ENCODE results near the gene RAD51.
A peak's percentile ranks its signal among the peaks of the same experiment; 100 is the strongest.

The RAD51 gene

DNA sequence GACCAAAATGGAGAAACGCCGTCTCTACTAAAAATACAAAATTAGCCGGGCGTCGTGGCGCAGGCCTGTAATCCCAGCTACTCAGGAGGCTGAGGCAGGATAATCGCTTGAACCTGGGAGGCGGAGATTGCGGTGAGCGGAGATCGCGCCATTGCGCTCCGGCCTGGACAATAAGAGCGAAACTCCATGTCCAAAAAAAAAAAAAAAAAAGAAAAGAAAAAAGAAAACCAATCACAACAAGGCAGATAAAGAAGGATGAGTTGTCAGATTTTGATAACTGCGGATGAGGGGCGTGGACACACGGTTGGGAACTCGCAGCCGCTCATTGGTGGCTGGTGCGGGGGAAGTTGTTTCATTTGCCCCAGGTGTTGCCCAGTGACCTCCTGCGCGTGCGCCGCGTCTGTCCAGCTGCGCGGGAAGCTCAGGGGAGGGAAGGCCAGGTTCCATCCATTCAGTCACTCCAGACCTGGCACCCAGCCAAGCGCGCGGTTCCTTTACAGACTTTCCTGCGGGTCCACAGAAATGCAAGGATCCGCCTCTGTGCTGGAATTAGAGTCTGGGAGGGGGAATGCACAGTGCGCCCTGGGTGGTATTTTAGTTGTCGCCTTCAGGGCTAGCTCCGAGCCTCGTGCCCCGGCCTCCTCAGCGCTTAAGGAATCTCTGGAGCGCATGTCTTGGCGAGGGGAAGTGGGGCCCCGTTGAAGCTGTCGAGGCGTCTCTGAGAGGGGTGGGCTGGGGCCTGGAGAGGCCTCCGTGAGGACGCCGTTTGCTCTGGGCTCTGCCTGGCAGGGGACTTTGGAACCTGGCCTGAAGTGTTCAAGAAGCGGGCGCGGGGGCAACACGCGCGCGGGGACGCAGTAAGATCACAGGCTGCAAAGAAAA lies 68.2 kb downstream of the RAD51 start:
- DNase-seq (ENCODE audit: low read depth) = no peak

DNA sequence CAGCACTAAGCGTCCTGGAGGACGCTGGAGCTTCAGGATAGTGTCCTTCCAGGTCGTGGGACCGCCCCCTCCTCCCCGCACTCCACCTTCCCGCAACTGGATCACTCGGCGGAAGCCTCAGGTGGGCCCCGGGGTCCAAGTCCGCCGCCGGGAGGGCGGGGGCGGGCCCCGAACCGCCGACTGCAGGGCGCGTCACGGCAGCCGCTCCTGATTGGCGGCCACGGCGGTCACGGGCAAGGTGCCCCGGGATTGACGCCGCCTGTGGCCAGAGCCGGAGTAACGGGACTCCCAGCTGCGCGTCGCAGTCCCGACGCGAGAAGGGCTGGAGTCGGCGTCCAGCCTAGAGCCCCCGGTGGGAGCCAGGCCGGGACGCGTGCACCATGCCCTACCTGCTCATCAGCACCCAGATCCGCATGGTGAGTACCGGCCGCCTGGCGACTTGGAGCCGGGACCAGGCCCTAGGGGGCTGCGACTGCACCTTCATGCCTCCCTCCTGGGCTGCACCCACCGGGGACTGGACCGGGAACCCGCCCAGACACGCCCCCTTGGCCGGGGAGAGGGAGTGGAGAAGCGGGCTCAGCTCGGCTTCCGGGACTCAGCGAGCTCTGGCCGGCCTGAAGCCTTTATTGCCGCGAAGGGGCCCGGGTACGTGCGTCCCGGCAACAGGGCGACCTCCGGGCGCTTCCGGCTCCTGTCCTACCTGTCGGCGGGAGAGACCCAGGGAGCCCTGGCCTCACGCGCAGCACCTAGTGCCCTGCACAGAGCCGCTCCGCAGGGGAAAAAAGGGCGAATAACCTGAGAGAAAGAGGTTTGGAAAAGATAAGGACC lies 69.0 kb downstream of the RAD51 start, which contains the start of gene GCHFR:
Gene GCHFR (plus strand): TSS at position 268 of the 828 bp plus-strand sequence. CDS start 113 bp downstream, at position 381.
- no peak for DNase-seq (ENCODE audit: low read depth)

DNA sequence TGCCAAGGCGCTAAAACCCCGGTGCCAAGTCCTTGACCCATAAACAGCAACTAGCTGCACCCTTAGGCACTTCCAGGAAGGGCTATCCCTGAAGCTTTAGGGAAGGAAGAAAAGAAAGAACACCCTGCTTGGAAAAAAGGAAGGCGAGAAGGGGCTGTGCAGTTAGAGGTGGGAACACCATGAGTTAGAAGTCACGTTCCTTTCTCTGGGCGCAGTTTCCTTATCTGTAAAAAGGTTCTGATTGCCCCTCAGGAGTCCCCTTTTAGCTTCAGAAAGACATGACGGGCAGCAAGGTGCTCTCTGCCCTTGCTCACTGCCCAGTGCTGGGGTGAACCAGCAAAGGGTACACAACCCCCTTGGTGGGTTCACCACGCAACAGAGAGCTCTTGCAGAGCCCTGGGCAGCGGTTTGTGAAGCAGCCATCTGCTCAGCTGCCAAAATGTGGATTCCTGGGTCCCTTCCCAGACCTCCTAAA lies 69.7 kb downstream of the RAD51 start:
- DNase-seq (ENCODE audit: low read depth) = no peak

DNA sequence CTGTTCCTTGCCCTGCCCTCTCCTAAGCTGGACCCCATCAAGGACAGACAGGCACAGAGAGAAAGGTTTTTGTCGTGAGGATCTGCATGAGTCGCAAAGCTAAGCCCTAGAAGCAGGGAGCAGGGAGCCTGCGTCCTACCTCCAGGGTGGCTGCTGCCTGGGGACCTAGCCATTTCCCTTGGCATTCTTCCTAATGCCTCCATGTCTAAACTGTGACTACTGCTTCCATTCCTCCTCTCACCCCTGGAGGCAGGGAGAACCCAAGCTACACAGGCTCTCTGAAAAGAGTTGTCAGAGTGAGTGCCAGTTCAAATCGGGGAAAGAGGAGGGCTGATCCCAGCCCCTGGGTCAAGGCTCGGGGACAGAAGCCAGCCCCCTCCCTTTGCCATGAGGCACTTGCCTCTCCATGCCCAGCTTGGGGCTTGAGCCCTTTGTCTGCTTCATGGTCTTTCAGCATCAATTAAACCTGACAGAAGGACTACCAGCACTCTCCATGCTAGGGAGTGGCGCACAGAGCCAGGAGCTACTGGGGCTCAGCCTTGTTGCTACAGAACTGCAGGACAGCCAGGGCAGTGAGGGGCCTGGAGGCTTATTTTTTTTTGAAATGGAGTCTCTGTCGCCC lies 71.3 kb downstream of the RAD51 start:
- DNase-seq (ENCODE audit: low read depth) = no peak

DNA sequence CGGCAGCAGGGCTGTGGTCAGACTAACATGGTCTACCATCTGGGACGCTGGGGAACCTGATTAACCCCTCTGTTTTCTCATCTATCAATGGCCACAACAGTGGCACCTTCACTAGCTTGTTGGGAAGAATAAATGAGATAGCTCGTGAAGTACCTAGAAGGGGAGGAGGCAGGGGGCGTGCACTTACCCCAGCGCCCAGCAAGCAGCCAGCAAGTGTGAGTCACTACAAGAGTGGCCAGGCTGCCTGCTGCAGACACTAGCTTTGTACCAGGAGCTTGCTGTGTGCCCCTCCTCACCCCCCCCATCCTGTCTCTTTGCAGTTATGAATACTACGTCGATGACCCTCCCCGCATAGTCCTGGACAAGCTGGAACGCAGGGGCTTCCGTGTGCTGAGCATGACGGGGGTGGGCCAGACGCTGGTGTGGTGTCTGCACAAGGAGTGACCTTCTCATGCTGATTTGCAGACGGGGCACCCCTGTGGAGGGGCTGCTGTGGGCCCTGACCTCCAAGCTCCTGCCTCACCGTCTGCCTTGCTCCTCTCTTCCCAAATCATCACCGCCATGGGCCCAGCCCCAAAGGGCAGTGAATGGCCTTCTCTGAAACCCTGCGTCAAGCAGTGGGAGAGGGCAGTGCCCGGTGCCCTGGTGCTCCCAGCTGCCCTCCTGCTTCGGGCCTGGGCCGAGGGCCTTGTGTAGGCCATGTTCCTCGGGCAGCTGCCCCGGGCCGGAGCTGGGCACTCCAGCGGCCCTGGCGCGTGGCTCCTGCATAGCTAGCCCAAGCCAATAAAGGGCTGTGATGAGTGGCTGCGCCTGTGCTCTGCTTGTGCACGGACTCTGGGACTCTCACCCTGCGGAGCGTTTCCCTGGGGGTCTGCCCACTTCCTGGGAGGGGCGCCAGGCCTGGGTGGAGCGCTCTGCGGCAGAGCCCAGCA lies 72.2 kb downstream of the RAD51 start:
- DNase-seq (ENCODE audit: low read depth) = no peak

DNA sequence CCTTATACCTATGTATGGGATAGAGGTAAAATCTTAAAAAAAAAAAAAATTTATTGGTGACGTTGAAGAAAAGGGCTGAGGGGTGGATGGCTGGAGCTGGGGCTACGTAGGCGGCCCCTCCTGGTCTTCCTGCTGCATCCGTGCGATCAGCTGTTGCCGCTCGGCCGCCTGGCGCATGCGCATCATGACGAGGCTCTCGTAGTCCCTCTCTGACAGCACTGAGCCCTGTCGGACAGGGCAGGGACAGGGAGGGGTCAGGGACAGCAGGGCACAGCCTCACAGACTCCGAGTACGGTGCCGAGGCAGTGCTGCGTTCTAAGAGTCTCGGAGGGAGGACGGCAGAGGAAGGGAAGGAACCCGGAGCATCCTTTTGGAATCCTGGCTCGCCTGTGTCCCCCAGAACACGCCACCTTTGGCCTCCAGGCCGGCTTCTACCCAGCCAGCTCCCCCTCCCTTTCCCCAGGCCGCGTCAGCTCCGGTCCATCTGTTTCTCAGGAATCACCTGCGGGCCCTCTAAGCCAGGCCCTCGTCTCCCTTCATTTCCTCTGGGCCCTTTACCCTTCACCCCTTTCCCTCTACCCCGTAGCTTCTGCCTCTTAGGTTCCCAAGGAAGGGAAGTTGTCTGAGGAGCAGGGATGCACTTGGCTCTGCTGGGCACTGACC lies 73.0 kb downstream of the RAD51 start:
- DNase-seq (ENCODE audit: low read depth) = no peak

DNA sequence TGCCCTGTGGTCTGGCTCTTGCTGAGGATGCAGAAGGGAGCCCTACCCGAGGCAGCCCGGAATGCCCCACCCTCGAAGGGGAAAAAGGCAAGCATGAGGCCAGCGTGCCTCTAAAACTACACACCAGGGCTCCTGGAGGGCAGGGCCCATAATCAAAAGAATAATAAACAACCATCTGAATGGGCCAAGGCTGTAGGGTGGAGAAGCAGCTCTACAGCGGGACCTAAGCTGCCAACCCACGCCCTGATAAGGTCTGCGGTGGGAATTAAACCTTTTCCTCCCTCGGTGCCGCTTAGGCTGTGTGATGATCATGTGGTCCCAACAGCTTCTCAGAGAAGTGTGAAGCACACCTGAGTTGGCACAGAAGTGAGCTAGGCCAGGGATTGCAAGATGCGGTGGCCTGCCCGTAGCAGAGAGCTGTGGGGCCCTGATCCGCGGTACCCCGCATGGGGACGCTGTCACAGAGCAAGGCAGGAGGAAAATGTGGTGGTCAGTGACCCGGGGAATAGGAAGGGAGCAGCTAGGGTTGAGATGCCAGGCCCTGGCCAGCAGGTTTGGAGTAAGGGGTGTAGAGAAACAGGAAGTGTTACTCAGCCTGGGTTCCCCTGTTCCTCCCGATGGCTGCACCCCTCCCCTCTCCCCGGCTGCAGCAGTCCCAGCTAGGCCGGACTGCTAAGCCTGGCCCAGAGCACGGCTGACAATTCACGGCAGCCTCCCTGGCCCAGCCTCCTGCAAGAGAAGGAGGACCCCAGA lies 73.7 kb downstream of the RAD51 start:
- DNase-seq (ENCODE audit: low read depth) = no peak

DNA sequence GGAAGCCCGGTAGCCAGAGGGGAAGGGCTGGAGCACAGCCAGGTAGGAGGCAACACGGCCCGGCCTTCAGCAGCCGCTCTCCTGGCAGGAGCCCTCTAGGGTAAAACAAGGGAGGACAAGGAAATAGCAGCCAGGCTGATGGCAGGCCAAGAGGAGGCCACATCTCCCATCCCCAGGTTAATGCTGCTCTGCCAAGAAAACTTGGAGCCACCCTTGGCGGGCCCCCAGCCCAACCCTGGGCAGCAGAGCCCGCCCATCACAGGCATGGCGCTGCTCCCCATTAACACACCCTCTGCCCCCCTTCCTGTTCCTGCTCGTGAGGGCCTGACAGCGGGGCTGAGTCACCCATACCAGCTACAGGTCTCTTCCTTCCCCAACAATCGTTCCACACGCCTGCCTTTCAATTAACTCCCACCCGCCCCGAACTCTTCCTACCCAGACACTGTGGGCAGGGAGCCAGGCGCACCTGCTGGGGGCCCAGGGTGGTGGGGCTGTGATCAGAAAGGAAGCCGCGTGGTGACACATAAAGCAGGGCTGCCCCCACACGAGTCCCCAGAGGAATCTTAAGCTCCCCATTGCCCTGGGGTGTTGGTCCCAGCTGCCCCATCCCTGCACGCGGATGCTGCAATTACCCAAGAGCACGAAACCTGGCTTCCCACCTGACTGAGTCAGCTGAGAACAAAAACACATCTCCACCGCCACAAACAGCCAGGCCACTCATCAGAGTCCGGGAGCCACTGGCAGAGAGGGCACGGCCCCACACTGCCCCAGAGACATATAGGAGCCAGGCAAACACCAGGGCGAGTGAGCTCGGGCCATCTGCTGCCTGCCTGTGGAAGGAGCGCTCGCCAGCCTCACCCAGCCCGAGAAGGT lies 74.5 kb downstream of the RAD51 start, which contains the start of gene C15orf62:
Gene C15orf62 (plus strand): TSS at position 707 of the 873 bp plus-strand sequence. CDS start 516 bp downstream, outside the sequence.
- DNase-seq (ENCODE audit: low read depth) = peak; percentile 44

DNA sequence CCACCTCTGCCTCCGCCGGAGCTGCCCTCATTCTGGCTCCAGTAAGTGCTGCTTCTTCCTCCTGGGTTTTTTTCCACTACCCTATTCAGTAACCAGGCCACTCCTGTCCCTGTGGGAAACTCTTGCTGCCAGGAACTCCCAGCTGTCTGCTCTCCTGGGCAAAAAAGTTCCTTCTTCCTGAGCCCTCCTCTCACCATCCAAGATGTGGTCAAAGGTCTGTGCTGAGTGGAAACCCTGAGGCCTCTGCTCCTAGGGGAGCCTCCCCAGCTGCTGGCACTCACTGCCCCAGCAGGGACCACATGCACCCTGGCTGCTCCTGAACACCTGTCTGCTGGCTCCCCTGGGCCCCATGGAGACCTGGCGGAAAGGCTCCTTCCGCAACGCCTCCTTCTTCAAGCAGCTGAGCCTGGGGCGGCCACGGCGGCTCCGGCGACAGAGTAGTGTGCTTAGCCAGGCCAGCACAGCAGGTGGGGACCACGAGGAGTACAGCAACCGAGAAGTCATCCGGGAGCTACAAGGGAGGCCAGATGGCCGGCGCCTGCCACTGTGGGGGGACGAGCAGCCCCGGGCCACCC lies 75.3 kb downstream of the RAD51 start:
- no peak for DNase-seq (ENCODE audit: low read depth)

DNA sequence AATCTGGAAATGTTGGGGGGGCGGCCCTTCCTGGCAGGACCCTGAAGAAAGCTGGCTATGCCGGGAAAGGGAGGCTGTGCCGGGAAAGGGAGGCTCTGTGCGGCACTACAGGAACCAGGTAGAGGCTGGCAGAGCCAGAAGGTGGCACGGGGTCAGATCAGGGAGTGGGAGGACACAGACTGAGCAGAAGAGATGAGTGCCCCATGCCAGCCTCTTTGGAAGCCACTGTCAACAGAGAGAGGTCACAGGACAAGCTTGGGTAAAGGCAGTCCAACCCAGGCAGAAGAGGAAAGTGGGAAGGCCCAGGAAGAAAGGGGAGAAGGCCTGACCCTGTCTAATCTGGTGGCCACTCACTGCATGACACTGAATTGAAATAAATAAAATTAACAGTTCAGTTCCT lies 76.3 kb downstream of the RAD51 start:
- DNase-seq (ENCODE audit: low read depth) = no peak

DNA sequence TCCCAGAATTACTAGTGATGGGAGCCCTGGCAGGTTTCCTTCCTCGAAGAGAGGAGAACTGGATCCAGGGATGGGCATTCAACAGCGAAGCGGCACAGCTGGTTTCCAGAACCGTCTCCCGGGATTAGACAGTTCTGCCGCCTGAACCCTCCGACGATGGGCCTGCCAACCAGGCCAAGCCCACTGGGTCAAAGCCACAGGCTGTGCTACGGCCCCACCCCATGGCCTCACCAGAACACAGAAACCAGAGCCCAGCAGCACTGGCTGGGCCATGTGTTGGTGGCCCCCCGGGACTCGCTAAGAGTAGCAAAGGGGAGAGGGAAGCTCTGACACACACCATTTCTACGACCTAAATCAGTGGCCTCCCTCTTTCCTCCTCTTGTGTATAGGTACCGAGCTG lies 77.0 kb downstream of the RAD51 start:
- DNase-seq (ENCODE audit: low read depth) = no peak

DNA sequence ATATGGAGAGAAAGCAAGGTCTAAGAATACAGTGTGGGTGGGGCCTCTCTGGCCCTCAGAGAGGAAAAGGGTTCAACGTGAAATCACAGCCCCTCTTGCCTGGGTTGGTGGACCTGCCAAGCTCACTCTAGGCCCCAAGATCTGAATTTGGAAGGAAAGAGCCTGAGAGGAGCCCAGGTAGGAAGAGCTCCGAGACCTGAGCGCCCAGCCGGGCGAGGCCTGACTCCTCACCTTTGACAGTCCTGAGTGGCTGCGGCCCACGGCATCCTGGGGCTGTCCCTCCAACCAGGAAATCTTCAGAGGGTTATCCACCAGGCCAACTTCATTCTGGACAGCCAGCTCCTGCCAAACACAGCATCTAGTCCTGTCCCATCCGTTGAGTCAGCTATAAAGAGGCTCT lies 78.5 kb downstream of the RAD51 start:
- no peak for DNase-seq (ENCODE audit: low read depth)

DNA sequence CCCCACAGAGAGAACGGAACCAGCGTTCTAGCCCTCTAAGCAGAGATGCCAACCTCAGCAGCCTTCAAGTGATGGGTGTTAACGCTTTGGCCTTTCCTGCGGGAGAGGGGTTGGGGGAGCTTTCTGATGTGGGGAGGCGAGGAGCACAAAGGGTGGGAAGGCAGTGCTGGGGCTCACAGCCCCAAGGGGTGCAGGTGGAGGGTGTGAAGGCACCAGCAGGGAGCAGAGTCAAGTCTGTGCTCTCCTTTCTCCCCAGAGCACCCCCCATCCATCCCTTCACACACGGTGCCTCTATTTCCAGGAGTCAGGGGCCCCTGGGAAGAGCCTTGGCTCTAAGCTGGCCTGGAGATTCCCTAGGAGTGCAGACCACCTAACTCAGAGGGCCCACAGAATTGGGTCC lies 78.9 kb downstream of the RAD51 start:
- no peak for DNase-seq (ENCODE audit: low read depth)

DNA sequence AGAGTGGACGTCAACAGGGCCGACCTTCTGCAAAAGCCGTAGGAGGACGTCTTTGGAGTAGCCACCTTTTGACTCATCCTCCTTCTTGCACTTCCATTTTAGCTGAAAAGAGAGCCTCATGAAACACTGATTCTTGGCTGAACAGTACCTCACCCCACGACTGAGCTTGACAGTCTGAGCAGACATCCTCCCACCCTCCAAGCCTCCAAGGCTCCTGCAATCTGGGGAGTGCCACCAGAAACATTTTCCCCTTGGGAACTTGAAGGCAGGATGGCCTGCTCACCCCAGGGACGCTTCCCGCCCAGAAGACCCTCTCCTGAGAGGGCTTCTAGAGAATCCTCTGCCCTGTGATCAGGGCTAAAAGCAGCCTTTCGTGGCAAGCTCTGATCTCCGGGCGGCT lies 80.0 kb downstream of the RAD51 start:
- DNase-seq (ENCODE audit: low read depth) = no peak

DNA sequence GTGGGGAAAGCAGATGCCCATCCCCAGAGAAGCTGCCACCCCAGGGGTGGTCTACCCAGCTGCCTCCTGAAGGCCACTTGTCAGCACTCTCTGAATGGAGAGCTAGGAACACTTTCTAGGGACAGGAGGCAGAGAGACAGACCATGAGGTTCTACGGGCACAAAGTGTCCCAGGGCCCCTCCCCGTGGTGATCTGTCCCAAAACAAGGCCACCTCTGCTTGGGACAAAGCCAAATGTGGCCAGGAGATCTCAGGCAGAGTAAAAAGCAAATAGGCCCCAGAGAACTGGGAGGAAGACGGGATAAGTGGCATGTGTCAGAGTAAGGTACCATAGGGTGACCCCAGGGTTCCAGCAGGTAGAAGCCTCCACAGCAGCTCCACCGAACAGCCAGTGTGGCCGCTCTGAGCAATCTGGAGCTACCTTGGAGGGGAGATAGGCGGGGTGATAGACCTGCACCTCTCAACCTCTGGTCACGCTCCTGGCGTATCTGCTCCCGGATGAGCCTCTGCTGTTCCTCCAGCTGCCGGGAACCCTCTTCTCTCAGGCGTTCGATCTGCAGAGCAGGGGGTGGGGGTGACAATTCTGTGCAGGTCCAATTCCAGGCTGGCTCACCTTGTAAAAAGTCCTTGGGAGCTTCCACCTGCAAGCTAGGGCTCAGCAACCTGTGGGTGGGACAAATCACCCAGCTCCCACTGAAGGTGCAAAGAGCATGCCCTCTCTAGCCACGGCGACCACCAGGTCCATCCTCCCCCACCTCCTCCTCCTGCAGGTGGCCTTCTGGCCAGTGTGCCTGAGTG lies 81.0 kb downstream of the RAD51 start:
- no peak for DNase-seq (ENCODE audit: low read depth)

DNA sequence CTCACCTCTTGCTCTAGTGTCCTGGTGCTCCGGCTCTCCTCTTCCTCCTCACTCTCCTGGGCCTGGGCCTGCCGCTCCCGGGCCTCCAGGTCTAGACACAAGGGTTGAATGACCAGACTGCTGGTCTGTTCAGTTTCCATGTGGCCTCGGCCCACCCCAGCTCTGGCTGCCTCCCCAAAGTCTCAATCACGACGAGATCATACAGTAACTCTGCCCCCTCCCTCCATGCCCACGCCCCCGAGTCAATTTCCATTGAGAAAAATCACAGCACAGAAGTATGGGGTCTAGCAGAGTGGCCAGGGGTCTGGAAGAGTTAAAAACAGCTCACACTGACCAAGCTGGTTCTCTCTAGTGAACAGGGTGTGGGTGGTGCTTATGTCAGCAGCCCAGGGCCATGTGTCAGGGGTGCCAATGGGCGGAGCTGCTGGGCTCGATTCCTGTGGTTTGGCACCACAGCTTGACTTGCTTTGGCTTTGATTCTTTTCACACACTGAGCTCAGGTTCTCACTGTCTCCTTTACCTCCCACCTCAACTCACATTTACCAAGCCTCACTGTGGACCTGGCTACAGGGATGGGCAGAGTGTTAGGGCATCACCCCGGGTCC lies 81.7 kb downstream of the RAD51 start:
- no peak for DNase-seq (ENCODE audit: low read depth)

Data from stimulated activated CD8-positive, alpha-beta memory T cell treated with anti-CD3 and anti-CD28 coated beads, Interleukin-12 subunit alpha, Interleukin-12 subunit beta, amount 100 ng/mL, for 1 hour (primary cell).